ENCODE results near the gene CCNL2.
"Not testable (repeated sequence)": the region's sequence is repeated elsewhere in the genome, so short reads cannot be mapped to it uniquely, and the experiment has no call there.

- TF ChIP-seq CTCF (conservative IDR thresholded peaks at IDR 0.05; ENCODE audit: low read depth, low read length); EZH2 (IDR thresholded peaks at IDR 0.05; ENCODE audit: borderline replicate concordance, low read depth, low read length, poor library complexity, severe bottlenecking): not testable (repeated sequence)
These were observed 18.3 kb upstream of the CCNL2 start for GRCh38 chr1:1417396-1417795.
